ENCODE measurements around the gene RAG1.

DNA sequence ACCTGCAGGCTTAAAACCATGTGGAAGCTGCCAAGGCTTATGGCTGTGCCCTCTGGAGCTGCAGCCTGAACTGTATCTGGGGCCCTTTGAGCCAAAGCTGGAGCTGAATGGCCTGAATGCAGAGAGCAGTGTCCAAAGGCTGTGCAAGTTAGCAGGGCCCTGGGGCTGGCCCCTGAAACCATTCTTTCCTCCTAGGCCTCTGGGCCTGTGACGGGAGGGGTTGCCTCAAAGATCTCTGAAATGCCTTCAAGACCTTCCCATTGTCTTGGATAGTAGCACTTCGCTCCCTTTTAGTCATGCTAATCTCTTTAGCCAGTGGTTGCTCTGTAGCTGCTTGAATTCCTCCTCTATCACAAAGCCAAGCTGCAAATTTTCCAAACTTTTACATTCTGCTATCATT, 13.7 kb downstream of the RAG1 start:
- TF ChIP-seq, protein P1, sequence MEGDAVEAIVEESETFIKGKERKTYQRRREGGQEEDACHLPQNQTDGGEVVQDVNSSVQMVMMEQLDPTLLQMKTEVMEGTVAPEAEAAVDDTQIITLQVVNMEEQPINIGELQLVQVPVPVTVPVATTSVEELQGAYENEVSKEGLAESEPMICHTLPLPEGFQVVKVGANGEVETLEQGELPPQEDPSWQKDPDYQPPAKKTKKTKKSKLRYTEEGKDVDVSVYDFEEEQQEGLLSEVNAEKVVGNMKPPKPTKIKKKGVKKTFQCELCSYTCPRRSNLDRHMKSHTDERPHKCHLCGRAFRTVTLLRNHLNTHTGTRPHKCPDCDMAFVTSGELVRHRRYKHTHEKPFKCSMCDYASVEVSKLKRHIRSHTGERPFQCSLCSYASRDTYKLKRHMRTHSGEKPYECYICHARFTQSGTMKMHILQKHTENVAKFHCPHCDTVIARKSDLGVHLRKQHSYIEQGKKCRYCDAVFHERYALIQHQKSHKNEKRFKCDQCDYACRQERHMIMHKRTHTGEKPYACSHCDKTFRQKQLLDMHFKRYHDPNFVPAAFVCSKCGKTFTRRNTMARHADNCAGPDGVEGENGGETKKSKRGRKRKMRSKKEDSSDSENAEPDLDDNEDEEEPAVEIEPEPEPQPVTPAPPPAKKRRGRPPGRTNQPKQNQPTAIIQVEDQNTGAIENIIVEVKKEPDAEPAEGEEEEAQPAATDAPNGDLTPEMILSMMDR (IDR thresholded peaks at IDR 0.05; ENCODE audit: low read length) = no peak
- TF ChIP-seq EZH2 (optimal IDR thresholded peaks at IDR 0.05; ENCODE audit: low read depth, low read length) = no peak
- TF ChIP-seq EZH2phosphoT487 (IDR thresholded peaks at IDR 0.05; ENCODE audit: low read length) = no peak
